PC-3 (cell line): ENCODE results near the gene MS4A7.

ENCODE experiments used
- EZH2 ChIP-seq: fragments of 300-600 bp; sonication (generic); IDR thresholded peaks from one replicate; pipeline ENCODE4 v1.6.1; 2017; ENCODE audit warnings: antibody characterized with exemption, mild to moderate bottlenecking, low read length; ENCODE audit not compliant: unreplicated experiment
- TF ChIP-seq, protein P1 (sequence below): fragments of 300-600 bp; sonication (generic); conservative IDR thresholded peaks from 2 replicates; pipeline ENCODE4 v1.5.1; 2017; ENCODE audit warnings: antibody characterized with exemption, low read depth, mild to moderate bottlenecking, low read length

DNA sequence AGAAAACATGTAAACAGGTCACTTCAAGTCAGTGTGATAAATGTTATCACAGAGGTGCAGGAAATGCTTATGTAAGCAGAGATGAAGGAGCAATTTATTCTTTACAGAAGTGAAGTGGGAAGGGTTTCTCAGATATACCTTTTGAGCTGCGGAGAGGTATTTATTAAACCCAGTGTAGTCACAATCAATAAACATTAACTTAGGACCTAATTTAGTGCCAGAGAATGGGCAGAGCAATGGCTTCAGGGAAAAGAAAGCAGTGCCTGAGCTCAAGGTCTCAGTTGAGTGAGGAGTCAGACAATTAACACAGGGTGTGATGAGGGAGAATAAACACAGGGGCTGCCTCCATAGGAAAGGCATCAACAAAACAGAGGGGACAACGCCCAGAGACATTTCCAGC, 52.9 kb downstream of the MS4A7 start:
- TF ChIP-seq, protein P1, sequence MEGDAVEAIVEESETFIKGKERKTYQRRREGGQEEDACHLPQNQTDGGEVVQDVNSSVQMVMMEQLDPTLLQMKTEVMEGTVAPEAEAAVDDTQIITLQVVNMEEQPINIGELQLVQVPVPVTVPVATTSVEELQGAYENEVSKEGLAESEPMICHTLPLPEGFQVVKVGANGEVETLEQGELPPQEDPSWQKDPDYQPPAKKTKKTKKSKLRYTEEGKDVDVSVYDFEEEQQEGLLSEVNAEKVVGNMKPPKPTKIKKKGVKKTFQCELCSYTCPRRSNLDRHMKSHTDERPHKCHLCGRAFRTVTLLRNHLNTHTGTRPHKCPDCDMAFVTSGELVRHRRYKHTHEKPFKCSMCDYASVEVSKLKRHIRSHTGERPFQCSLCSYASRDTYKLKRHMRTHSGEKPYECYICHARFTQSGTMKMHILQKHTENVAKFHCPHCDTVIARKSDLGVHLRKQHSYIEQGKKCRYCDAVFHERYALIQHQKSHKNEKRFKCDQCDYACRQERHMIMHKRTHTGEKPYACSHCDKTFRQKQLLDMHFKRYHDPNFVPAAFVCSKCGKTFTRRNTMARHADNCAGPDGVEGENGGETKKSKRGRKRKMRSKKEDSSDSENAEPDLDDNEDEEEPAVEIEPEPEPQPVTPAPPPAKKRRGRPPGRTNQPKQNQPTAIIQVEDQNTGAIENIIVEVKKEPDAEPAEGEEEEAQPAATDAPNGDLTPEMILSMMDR = no peak
- no peak for TF ChIP-seq EZH2
